GM18870 (cell line): Measurements from ENCODE around the gene RBM33.
"Not testable (repeated sequence)": the region's sequence is repeated elsewhere in the genome, so short reads cannot be mapped to it uniquely, and the experiment has no call there.

Experiments used
- ATAC-seq: cut with Tn5 transposase; IDR thresholded peaks from one replicate; pipeline ENCODE4 v1.9.1; 2021; ENCODE audit warnings: moderate library complexity; ENCODE audit not compliant: unreplicated experiment

RBM33 gene

GRCh38 chr7:155815332-155816191 lies 171.1 kb downstream of the RBM33 start:
- peak; percentile 75 for ATAC-seq

DNA sequence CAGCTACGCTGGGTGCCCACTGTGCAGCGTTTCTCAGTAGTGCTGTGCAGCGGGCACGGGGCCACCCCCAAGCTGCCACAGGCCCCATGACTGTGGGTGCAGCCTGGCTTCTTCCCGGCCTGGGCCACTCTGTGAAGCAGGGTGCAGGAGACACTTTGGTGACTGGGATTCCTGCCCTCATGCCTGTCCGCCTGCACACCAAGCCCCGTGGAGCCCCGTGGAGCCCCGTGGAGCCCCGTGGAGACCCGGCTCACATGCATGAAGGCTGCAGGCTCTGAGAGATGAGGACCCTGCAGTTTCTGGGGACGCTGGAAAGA lies 171.7 kb downstream of the RBM33 start:
- ATAC-seq, result no peak

DNA sequence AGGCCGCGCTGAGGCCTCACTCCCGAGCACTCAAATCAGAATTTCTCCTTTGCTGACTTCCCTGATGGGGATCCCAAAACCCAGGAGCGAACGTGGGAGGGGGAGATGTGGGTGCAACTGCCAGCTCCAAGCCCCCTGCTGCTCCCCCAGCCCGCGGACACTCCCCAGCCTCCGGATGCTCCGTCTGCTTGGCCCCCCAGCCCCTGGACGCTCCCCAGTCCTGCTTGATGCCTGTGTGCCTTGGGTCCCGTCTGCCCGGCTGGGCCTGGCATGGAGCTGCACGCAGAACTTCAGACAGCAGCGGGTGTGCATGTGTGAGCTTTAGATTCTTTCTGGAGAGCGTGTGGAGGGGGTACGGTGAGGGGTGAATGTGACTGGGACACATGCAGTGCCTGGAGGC lies 172.5 kb downstream of the RBM33 start:
- no peak for ATAC-seq

GRCh38 chr7:155817515-155817914 lies 173.1 kb downstream of the RBM33 start:
- not testable (repeated sequence) for ATAC-seq

DNA sequence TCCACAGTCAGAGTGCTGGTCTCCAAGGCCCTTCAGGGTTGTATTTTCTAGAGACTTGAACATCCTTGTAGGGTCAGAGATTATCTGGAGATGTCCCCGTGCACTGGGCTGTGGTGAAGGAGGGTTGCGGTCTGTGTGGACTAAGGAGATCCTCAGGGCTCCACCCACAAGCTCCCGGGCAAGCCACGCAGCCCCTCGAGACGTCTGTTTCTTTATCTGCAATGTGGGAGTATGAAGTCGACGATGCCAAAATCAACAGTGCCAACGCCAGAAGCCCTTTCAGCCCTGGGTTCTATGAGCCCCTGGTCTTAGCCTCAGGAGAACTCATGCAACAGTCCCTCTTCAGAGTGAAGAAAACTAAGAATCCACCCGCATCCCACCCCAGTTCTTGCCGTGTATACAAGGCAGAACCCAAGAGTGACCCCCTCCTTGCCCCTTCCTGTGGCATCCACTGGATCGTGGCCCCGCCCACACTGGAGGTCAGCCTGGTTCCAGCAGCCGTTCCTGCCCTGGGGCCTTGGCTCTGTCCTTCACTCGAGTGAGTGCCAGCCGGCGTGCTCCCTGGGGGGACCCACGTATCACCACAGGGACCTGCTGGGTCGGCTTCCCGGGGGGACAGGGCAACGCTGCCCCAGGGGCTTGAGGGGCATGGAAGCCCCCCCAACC lies 173.8 kb downstream of the RBM33 start:
- no peak for ATAC-seq

DNA sequence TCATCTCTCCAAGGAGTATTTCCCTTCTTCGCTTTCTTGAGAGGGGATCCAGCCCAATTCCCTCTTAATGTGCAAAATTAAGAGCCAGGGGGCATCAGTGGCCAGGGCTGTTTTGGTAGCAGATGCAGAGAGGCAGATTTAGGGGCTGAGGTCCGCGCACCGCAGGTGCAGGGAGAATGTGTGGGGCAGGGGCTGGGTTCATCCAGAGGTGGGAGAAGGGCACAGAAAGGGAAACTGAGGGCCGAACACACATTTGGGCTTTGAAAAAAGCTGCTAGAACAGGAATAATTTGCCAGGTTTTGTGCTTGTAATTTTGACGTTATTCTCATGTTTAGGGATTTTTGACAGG lies 174.3 kb downstream of the RBM33 start:
- ATAC-seq, result no peak

DNA sequence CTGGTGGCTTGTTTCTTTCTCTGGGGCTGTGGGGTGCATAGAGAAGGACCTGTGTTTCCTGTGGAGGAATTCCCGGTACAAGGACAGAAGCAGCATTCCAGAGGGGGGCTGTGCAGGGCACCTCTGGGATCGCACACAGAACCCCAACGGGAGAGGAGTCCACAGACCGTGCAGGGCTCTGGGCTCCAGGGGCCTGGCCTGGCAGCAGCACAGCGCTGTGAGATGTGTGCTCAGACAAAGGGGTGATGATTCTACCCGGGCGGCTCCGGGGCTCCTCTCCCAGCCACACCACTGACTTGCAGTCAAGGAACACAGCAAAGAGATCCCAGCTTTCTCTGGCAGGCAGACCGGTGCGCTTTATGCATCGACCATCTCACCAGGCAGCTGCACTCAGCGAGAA lies 174.7 kb downstream of the RBM33 start:
- ATAC-seq, result no peak

DNA sequence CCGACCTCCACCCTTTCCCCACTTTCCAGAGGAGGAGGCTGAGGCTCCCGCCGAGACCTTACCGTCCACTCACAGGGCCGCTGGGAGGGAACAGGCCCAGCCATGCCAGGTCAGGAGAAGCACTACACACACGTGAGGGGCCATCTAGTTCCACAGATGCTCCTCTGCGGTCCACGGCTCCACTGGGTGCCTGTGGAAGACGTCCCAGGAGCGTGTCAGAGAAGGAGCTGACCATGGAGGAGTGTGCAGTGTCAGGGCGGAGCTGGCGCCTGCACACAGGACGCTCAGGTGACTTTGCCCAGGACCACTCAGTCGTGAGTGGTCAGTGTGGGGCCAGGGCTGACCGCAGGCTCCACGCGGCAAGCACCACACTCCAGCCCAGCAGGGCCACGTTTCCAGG lies 175.8 kb downstream of the RBM33 start:
- ATAC-seq, result no peak

GRCh38 chr7:155820788-155821187 lies 176.3 kb downstream of the RBM33 start:
- ATAC-seq, result no peak

- ATAC-seq, result no peak
Observed at GRCh38 chr7:155821851-155822250, 177.4 kb downstream of the RBM33 start.

- no peak for ATAC-seq
Observed at GRCh38 chr7:155824227-155824886, 179.9 kb downstream of the RBM33 start.

DNA sequence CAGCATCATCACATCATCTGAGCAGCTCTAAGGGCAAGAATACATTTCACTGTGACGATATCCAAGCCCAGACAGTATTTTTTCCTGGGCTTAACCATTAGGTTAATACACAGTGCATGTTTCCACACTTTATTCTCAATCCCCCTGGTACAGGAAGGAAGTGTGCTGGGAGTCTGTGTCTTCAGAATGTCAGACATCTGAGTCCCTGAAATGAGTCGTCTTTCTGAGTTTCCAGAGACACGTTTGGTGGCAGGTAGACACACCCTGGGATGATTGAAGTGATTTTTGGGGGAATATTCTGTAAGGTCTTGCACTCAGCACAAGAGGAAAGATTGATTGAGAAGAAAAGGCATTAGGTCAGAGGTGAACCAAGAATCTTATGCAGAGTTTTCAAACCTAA lies 180.9 kb downstream of the RBM33 start:
- ATAC-seq, result no peak

DNA sequence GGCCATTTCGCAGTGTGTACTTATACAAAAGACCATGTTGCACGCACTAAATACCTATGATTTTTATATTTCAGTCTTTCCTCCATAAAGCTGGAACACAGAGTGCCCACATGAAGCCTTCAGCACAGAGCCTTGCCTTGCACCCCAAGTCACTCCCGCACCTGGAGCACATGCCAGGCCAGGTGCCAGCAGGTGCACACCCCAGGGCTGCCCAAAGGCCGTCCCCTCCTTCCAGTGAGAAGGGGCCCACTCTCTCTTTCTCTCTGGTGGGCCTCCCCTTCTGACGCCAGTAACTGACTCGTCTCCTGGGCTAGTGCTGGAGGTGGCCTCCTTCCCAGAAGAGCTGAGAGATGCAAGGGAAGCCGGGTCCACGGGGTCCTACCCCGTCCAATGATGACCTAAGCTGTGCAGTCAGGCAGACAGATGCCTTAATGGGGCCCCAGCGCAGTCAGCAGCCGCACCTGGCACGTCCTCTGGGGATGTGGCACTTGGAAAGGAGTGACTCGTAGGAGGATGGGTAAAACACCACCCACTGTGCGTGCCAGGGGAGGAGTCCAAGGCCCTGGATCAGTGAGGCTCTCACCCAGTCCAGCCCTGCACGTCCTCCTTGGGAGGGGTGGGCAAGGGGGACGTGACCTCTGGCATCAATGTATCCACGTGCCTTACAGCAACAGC lies 185.5 kb downstream of the RBM33 start:
- no peak for ATAC-seq
